GM12891 (cell line): Measurements from ENCODE around the gene PIGA.

Experiments used
- PAX5 ChIP-seq: IDR thresholded peaks from 2 replicates; pipeline ENCODE4 v1.6.1; 2011; ENCODE audit warnings: low read length, moderate library complexity, mild to moderate bottlenecking; ENCODE audit not compliant: insufficient read depth, severe bottlenecking
- POLR2A ChIP-seq: IDR thresholded peaks from 2 replicates; pipeline ENCODE4 v1.6.1; 2011; ENCODE audit warnings: low read depth, low read length, control low read depth
- POLR2AphosphoS5 ChIP-seq: IDR thresholded peaks from 2 replicates; pipeline ENCODE4 v1.6.1; 2011; ENCODE audit warnings: low read depth, low read length, control low read depth
- TAF1 ChIP-seq: IDR thresholded peaks from 2 replicates; pipeline ENCODE4 v1.6.1; 2011; ENCODE audit warnings: low read depth, low read length, control low read depth

DNA sequence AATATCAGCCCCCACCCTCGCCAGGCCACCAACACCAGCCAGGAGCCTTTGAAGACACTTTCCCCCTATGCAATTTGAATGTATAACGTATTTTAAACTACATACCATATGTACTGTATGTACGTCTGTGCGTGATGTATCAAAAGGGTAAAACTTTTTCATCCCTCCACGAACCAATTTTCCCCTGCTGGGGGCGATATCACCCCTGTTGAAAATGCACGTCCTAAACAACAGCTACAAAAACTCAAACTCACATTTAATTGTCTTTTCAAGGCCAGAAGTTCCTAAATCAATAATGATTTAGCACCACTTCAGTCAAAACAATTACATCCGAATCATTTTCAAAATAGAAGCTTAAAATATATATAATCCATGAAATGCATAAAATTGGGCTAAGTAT, 47.5 kb upstream of the PIGA start:
- TF ChIP-seq POLR2A (no peak), POLR2AphosphoS5 (no peak), PAX5 (no peak), TAF1 (no peak)
